HepG2 (cell line): ENCODE data around the gene GPS1. TPM values are rescaled to one million over a fixed set of nuclear protein-coding genes. Genes with fewer than 3 reads are reported as not detected.

Source experiments
- ARHGAP35 ChIP-seq: sonication (generic); formaldehyde crosslinking; IDR thresholded peaks from 2 replicates; pipeline ENCODE4 v1.9.0; 2022; ENCODE audit warnings: mild to moderate bottlenecking, inconsistent platforms, moderate library complexity, missing genetic modification reagents, borderline replicate concordance
- BRD4 ChIP-seq: sonication (generic); formaldehyde crosslinking; IDR thresholded peaks from 2 replicates; pipeline ENCODE4 v1.4.0; 2020; ENCODE audit warnings: missing genetic modification reagents
- CHCHD3 ChIP-seq: sonication (generic); formaldehyde crosslinking; IDR thresholded peaks from 2 replicates; pipeline ENCODE4 v1.8.0; 2022; ENCODE audit warnings: mild to moderate bottlenecking, missing genetic modification reagents, moderate library complexity
- DPF2 ChIP-seq: sonication (generic); formaldehyde crosslinking; IDR thresholded peaks from 2 replicates; pipeline ENCODE4 v1.4.0; 2020; ENCODE audit warnings: mild to moderate bottlenecking, low read depth, missing genetic modification reagents, borderline replicate concordance
- FOXA3 ChIP-seq: IDR thresholded peaks from 2 replicates; pipeline ENCODE4 v1.6.1; 2016; ENCODE audit warnings: missing genetic modification reagents, missing compliant biosample characterization
- GABPA ChIP-seq, 2 experiments: IDR thresholded peaks; 2 replicates each; pipeline ENCODE4 v1.6.1; 2011 to 2016; ENCODE audit warnings: low read depth in 2 of 2, low read length in 1 of 2, missing biosample characterization in 1 of 2, missing genetic modification characterization in 1 of 2
- ISX ChIP-seq: sonication (generic); formaldehyde crosslinking; conservative IDR thresholded peaks from 2 replicates; pipeline ENCODE4 v1.5.0; 2020; ENCODE audit warnings: missing genetic modification reagents
- KLF6 ChIP-seq: IDR thresholded peaks from 2 replicates; pipeline ENCODE4 v1.8.0; 2016; ENCODE audit warnings: missing biosample characterization, missing genetic modification reagents
- LCORL ChIP-seq, 2 experiments: fragments of 450-650 bp in 1 of 2; sonication (generic) in 1 of 2; formaldehyde crosslinking in 1 of 2; IDR thresholded peaks; 2 replicates each; pipeline versions ENCODE4 v1.5.0 to v1.6.1; 2017 to 2020; ENCODE audit warnings: antibody characterized with exemption in 1 of 2, missing genetic modification reagents in 1 of 2
- SAFB2 ChIP-seq: sonication (generic); formaldehyde crosslinking; IDR thresholded peaks from 2 replicates; pipeline ENCODE4 v1.5.1; 2020; ENCODE audit warnings: missing genetic modification reagents, low read depth, mild to moderate bottlenecking, borderline replicate concordance
- STAT5B ChIP-seq: sonication (generic); formaldehyde crosslinking; IDR thresholded peaks from 2 replicates; pipeline ENCODE4 v1.4.0; 2020; ENCODE audit warnings: missing genetic modification reagents
- TEAD2 ChIP-seq: sonication (generic); formaldehyde crosslinking; IDR thresholded peaks from 2 replicates; pipeline ENCODE4 v1.9.0; 2021; ENCODE audit warnings: missing genetic modification reagents
- TSC22D2 ChIP-seq: sonication (generic); formaldehyde crosslinking; IDR thresholded peaks from 2 replicates; pipeline ENCODE4 v1.5.1; 2020; ENCODE audit warnings: missing genetic modification reagents, mild to moderate bottlenecking, borderline replicate concordance
- ZBED4 ChIP-seq: sonication (generic); formaldehyde crosslinking; IDR thresholded peaks from 2 replicates; pipeline ENCODE4 v1.4.0; 2020; ENCODE audit warnings: missing genetic modification reagents, borderline replicate concordance
- ZC3H13 ChIP-seq: sonication (generic); formaldehyde crosslinking; IDR thresholded peaks from 2 replicates; pipeline ENCODE4 v1.8.1; 2023; ENCODE audit warnings: mild to moderate bottlenecking, missing genetic modification reagents, moderate library complexity
- ZFP37 ChIP-seq: sonication (generic); formaldehyde crosslinking; IDR thresholded peaks from 2 replicates; pipeline ENCODE4 v1.4.0; 2020; ENCODE audit warnings: missing genetic modification reagents, borderline replicate concordance
- ZFP90 ChIP-seq: sonication (generic); formaldehyde crosslinking; IDR thresholded peaks from 2 replicates; pipeline ENCODE4 v1.8.0; 2022; ENCODE audit warnings: missing genetic modification reagents, mild to moderate bottlenecking, inconsistent platforms, borderline replicate concordance
- ZKSCAN1 ChIP-seq: fragments of 150-350 bp; IDR thresholded peaks from 2 replicates; pipeline ENCODE4 v1.6.1; 2014; ENCODE audit warnings: low read length
- ZNF24 ChIP-seq: fragments of 450-650 bp; IDR thresholded peaks from 2 replicates; pipeline ENCODE4 v1.6.1; 2017; ENCODE audit warnings: antibody characterized with exemption, mild to moderate bottlenecking
- ZNF616 ChIP-seq: sonication (generic); formaldehyde crosslinking; IDR thresholded peaks from 2 replicates; pipeline ENCODE4 v1.5.0; 2020; ENCODE audit warnings: low read depth, mild to moderate bottlenecking, missing genetic modification reagents
- ZNF674 ChIP-seq: sonication (generic); formaldehyde crosslinking; IDR thresholded peaks from 2 replicates; pipeline ENCODE4 v1.5.0; 2020; ENCODE audit warnings: low read depth, mild to moderate bottlenecking, missing genetic modification reagents
- polyA plus RNA-seq, 8 experiments: library from polyadenylated mRNA; depleted of rRNA in 3 of 8; stranded (reverse) in 7 of 8; unstranded in 1 of 8; fragments of >200 nt; fragmentation: Illumina TruSeq in 4 of 8; extraction: Trizol in 4 of 8; gene quantifications; 2 replicates each; pipeline versions ENCODE4 v1.2.1 to v1.2.3, GENCODE V29; 2011 to 2016; ENCODE audit warnings: low read depth in 4 of 8, missing spikeins in 1 of 8, mixed read lengths in 1 of 8; ENCODE audit not compliant: insufficient read depth in 1 of 8
- total RNA-seq, 5 experiments: library from RNA; depleted of rRNA; stranded (reverse); fragments of >200 nt; fragmentation: Illumina TruSeq; extraction: Trizol; gene quantifications; 2 replicates each; pipeline ENCODE4 v1.2.3, GENCODE V29; 2016; ENCODE audit warnings: low read depth in 1 of 5
- TF ChIP-seq, protein P1 (sequence below): sonication (generic); formaldehyde crosslinking; IDR thresholded peaks from 2 replicates; pipeline ENCODE4 v1.8.1; 2023; ENCODE audit warnings: mild to moderate bottlenecking, inconsistent platforms, moderate library complexity, missing genetic modification reagents, borderline replicate concordance
- TF ChIP-seq, protein P2 (sequence below): sonication (generic); formaldehyde crosslinking; IDR thresholded peaks from 2 replicates; pipeline ENCODE4 v1.4.0; 2020; ENCODE audit warnings: missing genetic modification reagents

GPS1 gene
- total and polyA plus RNA-seq, 2 of the 13 experiments (the other 11 are each of a cell fraction or from before 2014, with no cell fraction given) = 124 to 128 TPM

DNA sequence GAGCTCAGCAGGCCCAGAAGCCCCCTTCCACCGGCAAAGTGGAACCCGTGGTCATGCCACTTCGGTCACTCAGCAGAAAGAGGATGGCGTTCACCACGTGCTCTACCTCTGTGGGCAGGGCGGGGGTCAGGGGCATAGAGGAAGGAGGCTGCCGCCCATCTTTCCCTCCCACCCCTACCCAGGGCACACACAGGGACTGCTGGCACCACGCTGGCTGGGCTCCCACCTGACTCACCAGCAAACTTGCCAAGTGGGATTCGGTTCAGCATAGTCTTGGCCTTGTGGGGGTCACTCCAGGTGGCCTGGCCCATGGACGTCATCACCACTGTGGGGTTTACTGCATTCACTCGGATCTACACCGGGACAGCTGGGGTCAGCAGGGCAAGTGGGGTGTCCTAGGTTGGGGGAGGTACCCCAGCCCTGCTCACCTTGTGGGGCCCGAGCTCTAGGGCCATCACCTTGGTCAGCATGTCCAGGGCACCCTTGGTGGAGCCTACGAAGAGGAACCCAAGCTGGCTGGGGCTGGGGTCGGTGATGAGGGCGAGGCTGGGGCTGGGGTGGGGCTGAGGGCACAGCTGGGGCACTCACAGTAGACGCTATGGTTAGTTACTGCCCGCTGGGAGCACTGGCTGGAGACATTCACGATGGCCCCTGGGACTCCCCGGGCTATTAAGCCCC, 15.6 kb upstream of the GPS1 start (continued):
- TF ChIP-seq KLF6 (no peak), ZC3H13 (CRISPR knock-in tag) (peak; percentile 43; the same call in 1 of the 2 replicates), ZFP37 (CRISPR knock-in tag) (no peak), ZNF616 (CRISPR knock-in tag) (no peak), GABPA (IDR thresholded peaks at IDR 0.05; ENCODE audit: low read depth, low read length) (no peak), GABPA (CRISPR knock-in tag; IDR thresholded peaks at IDR 0.05; ENCODE audit: low read depth) (no peak), DPF2 (CRISPR knock-in tag) (no peak), ZKSCAN1 (no peak), ZNF674 (CRISPR knock-in tag) (no peak), SAFB2 (CRISPR knock-in tag) (no peak), CHCHD3 (CRISPR knock-in tag) (no peak), TSC22D2 (CRISPR knock-in tag) (no peak), FOXA3 (no peak), BRD4 (CRISPR knock-in tag) (0 out of 2 replicates have a peak, but pooled peaks have one; percentile 40), ARHGAP35 (CRISPR knock-in tag) (no peak), ISX (CRISPR knock-in tag) (no peak), LCORL (IDR thresholded peaks at IDR 0.05) (no peak), LCORL (CRISPR knock-in tag; IDR thresholded peaks at IDR 0.05) (no peak), ZNF24 (no peak), ZFP90 (no peak), STAT5B (no peak), ZBED4 (CRISPR knock-in tag) (no peak), TEAD2 (no peak)
- TF ChIP-seq, protein P1, sequence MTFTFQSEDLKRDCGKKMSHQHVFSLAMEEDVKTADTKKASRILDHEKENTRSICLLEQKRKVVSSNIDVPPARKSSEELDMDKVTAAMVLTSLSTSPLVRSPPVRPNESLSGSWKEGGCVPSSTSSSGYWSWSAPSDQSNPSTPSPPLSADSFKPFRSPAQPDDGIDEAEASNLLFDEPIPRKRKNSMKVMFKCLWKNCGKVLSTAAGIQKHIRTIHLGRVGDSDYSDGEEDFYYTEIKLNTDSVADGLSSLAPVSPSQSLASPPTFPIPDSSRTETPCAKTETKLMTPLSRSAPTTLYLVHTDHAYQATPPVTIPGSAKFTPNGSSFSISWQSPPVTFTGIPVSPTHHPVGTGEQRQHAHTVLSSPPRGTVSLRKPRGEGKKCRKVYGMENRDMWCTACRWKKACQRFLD (CRISPR knock-in tag) = no peak
- TF ChIP-seq, protein P2, sequence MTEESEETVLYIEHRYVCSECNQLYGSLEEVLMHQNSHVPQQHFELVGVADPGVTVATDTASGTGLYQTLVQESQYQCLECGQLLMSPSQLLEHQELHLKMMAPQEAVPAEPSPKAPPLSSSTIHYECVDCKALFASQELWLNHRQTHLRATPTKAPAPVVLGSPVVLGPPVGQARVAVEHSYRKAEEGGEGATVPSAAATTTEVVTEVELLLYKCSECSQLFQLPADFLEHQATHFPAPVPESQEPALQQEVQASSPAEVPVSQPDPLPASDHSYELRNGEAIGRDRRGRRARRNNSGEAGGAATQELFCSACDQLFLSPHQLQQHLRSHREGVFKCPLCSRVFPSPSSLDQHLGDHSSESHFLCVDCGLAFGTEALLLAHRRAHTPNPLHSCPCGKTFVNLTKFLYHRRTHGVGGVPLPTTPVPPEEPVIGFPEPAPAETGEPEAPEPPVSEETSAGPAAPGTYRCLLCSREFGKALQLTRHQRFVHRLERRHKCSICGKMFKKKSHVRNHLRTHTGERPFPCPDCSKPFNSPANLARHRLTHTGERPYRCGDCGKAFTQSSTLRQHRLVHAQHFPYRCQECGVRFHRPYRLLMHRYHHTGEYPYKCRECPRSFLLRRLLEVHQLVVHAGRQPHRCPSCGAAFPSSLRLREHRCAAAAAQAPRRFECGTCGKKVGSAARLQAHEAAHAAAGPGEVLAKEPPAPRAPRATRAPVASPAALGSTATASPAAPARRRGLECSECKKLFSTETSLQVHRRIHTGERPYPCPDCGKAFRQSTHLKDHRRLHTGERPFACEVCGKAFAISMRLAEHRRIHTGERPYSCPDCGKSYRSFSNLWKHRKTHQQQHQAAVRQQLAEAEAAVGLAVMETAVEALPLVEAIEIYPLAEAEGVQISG = no peak
